DMS114 treated with DMSO at 0.1 percent for 48 hours (cell line): ENCODE data around the gene SPRY4.
"Not testable (repeated sequence)": the region's sequence is repeated elsewhere in the genome, so short reads cannot be mapped to it uniquely, and the experiment has no call there.

ENCODE experiments used
- DNase-seq: peaks from one replicate; lab custom pipeline; 2025; ENCODE audit not compliant: unreplicated experiment; lab: John Stamatoyannopoulos, UW

The SPRY4 gene

GRCh38 chr5:142339781-142340180 lies 15.0 kb upstream of the SPRY4 start:
- no peak for DNase-seq

GRCh38 chr5:142334538-142334937 lies 9.7 kb upstream of the SPRY4 start:
- DNase-seq = no peak

- not testable (repeated sequence) for DNase-seq
Observed at GRCh38 chr5:142333749-142334148, 8.9 kb upstream of the SPRY4 start.

DNA sequence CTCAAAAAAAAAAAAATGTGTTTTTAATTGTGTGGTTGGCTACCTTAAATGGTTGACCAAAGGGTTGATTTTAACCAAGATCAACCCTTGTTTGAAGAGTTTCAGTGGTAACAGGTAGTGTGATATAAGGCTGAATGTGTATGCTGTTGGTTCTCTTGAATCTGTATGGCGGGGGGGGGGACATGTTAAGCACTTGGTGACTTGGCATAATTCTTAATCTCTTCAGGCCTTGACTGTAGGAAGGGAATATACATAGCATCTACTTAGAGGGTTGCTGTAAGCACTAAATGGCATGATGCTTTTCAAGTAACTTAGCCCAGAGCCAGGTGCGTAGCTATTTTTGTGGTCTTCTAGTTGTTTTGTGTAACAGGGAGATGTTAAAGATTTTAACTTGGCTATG lies 5.6 kb upstream of the SPRY4 start:
- DNase-seq = no peak

GRCh38 chr5:142330026-142330425 lies 5.2 kb upstream of the SPRY4 start:
- DNase-seq = no peak

DNA sequence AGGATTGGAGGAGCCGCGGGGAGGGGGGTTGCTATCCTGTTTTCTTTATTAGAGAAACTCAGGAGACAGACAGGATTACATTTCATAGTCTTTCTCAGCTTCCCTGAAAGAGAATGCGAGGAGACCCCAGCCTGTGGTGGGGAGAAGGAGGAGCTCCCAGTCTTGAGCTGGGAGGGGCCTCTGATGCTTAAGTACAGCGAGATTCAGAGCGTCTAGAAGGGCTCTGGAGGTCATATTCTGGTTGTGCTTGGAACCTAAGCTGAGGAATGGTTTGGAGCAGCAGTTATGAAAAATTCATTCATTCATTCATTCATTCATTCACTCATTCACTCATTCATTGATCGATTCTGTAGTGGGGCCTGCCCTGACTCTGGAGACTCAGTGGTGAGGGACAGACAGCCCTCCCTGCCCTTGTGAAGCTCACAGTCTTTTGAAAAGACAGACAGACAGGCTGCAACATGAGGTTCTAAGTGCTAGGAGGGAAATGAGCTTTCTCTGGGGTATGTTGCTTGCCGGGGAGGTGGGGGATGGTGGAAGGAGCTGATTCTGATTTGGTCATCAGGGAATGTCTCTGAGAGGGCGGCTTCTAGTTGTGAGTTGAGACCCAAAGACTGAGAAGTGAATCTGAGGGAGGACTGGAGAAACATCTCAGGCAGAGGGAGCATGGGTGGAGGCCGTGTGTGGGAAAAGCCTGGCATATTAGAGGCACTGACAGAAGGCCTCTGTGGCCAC lies 2.5 kb upstream of the SPRY4 start:
- no peak for DNase-seq

- DNase-seq = no peak
Observed at GRCh38 chr5:142326480-142326938, 1.7 kb upstream of the SPRY4 start.

GRCh38 chr5:142325725-142326479 lies 1.1 kb upstream of the SPRY4 start:
- no peak for DNase-seq

- no peak for DNase-seq
Observed at GRCh38 chr5:142324136-142324870, 518 bp downstream of the SPRY4 start.

- no peak for DNase-seq
Observed at GRCh38 chr5:142323480-142324135, 1.2 kb downstream of the SPRY4 start.

GRCh38 chr5:142322747-142323479 lies 1.9 kb downstream of the SPRY4 start:
- DNase-seq = no peak

- DNase-seq = no peak
Observed at GRCh38 chr5:142322403-142322746, 2.4 kb downstream of the SPRY4 start.

GRCh38 chr5:142320851-142321560 lies 3.8 kb downstream of the SPRY4 start:
- DNase-seq = no peak

DNA sequence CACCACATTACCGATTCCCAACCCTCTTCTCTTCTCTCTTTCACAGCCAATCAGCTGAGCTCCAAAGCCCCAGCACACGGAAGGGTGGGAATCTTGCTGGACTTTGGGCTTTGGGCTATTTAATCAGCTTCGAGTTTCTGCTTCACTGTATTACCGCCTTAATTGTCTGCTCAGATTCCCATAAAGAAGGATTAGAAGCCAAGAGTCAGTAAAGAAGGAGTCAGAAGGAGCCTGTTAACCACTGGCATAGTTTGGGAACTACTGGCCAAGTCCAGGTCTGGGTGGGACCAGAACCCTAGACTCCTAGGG lies 4.4 kb downstream of the SPRY4 start:
- DNase-seq = no peak

DNA sequence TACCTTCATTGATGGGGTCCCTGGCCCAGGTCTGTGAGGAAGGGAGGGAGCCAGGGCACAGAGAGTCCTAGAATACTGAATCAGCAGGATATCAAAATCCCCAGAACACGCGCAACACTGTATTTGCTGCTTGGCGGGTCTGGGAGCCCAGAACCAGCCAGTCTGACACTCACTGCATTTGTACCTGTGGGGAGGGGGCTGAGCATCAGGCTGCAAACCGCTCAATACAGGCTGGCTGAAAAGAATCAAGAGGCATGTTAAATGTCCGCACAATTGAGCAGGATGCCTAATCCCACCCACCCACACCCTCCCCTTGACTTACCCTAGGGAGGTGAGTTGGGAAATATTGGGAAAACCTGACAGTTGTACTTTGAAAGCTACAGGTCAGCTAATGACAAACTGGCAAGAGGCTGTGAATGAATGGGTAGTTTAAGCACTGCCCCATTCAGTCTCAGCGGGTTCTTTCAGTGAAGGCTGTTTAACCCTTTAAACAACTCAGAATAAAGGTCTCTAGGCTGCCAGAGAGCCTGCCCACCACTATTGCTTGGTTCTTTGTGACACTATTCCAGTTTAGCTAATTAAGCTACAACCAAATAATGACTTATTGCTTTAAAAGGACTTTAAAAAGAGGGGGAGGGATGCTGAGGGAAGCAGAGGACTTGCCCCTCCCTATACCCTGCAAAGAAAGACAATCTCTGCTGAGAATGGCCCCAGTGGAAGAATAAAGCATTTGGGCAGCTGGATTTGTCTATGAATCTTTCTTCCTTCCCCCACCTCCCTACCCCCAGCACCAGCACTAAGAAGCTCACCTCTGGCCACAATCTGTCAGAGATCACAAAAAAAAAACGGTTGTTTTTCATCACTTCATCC lies 5.0 kb downstream of the SPRY4 start:
- no peak for DNase-seq

- no peak for DNase-seq
Observed at GRCh38 chr5:142319105-142319504, 5.7 kb downstream of the SPRY4 start.

DNA sequence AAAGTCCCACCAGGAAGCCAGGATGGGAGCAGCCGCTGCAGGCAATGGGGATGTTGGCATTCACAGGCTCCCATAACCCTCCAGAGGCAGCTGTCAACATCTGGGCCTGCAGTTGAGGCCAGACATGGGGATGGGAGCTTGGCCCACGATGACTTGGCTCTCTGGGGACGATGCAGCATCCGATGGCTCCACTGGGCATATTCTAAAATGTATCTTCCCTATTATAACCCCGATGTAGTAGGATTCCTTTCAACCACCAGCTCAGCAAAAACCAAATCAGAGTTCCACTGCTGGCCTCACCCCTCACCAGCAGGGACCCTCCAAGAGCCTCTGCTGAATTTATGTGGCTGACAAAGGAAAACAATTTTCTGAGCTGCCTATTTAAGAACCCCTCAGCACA lies 7.1 kb downstream of the SPRY4 start:
- no peak for DNase-seq

DNA sequence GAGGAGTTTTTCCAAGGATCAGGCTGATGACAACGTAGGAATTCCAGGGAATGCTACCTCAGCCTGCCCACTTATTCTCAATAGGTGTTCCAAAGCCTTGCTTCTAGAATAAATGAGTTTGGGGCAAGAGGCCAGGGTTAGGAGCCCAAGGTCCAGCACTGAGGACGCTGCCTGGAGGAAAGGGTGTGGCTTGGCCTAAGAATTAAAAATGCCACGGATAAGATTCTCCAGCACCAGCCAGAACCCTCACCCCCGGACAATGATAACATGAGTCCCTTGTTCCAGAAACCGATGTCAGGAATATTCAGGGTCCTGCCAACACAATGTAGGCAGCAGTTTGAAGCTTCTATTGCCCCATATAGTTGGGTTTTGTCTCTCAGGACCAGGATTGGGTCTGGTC lies 7.6 kb downstream of the SPRY4 start:
- DNase-seq = no peak

DNA sequence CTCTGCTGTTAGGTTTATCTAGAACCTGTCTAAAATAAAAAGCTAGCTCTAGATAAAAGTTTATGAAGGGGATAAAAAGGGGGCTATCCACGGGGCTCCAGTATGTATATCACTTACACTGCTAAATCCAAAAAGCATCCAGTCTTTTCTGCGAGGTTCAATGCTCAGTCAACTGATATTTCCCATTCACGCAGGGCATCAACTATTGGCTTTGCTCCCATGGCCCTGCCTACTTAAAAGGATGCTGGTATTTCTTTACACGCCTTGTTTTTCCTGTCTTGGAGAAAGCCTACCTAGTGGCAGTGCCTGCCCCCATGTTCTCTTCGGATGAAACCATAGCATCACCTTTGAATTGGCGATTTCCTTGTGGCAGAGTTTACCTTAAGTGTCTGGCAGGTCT lies 8.1 kb downstream of the SPRY4 start:
- DNase-seq = no peak
